Liver (tissue), 9 donors: ENCODE measurements around the gene PRDM12. TPM values are rescaled to one million over a fixed set of nuclear protein-coding genes. Genes with fewer than 3 reads are reported as not detected.
"Not testable (repeated sequence)": the region's sequence is repeated elsewhere in the genome, so short reads cannot be mapped to it uniquely, and the experiment has no call there.

Source experiments
- DNase-seq: peaks from one replicate; pipeline ENCODE4 v3.0.0-alpha.2; 2017; ENCODE audit warnings: low spot score
- H3K27ac ChIP-seq, 2 donors: one replicate each; pipeline ENCODE4 v1.7.0; 2013; ENCODE audit warnings: inconsistent platforms in 2 of 2, low read length in 2 of 2, control low read depth in 1 of 2, low read depth in 1 of 2, mild to moderate bottlenecking in 1 of 2
- H3K27me3 ChIP-seq, 4 donors: one replicate each; pipeline versions ENCODE4 v1.6.1 to v1.7.0; 2013; ENCODE audit warnings: low read length in 3 of 4, inconsistent platforms in 1 of 4, mild to moderate bottlenecking in 1 of 4, moderate library complexity in 1 of 4; ENCODE audit not compliant: control insufficient read depth in 4 of 4, insufficient read depth in 4 of 4
- H3K36me3 ChIP-seq, 4 donors: one replicate each; pipeline versions ENCODE4 v1.6.1 to v1.7.0; 2013; ENCODE audit warnings: low read length in 3 of 4, mild to moderate bottlenecking in 3 of 4, low read depth in 1 of 4, moderate library complexity in 1 of 4; ENCODE audit not compliant: control insufficient read depth in 4 of 4, insufficient read depth in 3 of 4
- H3K4me1 ChIP-seq, 4 donors: one replicate each; pipeline versions ENCODE4 v1.6.1 to v1.7.0; 2013; ENCODE audit warnings: low read length in 3 of 4, mild to moderate bottlenecking in 3 of 4, moderate library complexity in 1 of 4; ENCODE audit not compliant: control insufficient read depth in 4 of 4, insufficient read depth in 4 of 4
- H3K4me3 ChIP-seq, 3 donors: one replicate each; pipeline versions ENCODE4 v1.6.1 to v1.7.0; 2013; ENCODE audit warnings: low read length in 3 of 3, control low read depth in 1 of 3, low read depth in 1 of 3, mild to moderate bottlenecking in 1 of 3
- H3K9ac ChIP-seq, 2 donors: one replicate each; pipeline ENCODE4 v1.7.0; 2013; ENCODE audit warnings: low read length in 2 of 2, mild to moderate bottlenecking in 2 of 2, moderate library complexity in 2 of 2, control low read depth in 1 of 2, low read depth in 1 of 2
- H3K9me3 ChIP-seq, 4 donors: one replicate each; pipeline versions ENCODE4 v1.6.1 to v1.7.0; 2013; ENCODE audit warnings: low read length in 3 of 4; ENCODE audit not compliant: control insufficient read depth in 4 of 4
- EGR1 ChIP-seq, 2 donors: IDR thresholded peaks; 2 replicates each; pipeline ENCODE4 v1.6.1; 2016 to 2018; ENCODE audit warnings: antibody characterized with exemption in 2 of 2, low read depth in 2 of 2
- FOXA1 ChIP-seq: IDR thresholded peaks from 2 replicates; pipeline ENCODE4 v1.6.1; 2016; ENCODE audit warnings: antibody characterized with exemption
- FOXA2 ChIP-seq: IDR thresholded peaks from 2 replicates; pipeline ENCODE4 v1.6.1; 2016; ENCODE audit warnings: antibody characterized with exemption
- GABPA ChIP-seq, 2 donors: IDR thresholded peaks in 1 of 2; conservative IDR thresholded peaks in 1 of 2; 2 replicates each; pipeline ENCODE4 v1.6.1; 2016; ENCODE audit warnings: antibody characterized with exemption in 2 of 2, mild to moderate bottlenecking in 1 of 2, moderate library complexity in 1 of 2
- HNF4A ChIP-seq, 2 donors: conservative IDR thresholded peaks; 2 replicates each; pipeline ENCODE4 v1.6.1; 2016; ENCODE audit warnings: antibody characterized with exemption in 2 of 2, mild to moderate bottlenecking in 2 of 2
- HNF4G ChIP-seq: IDR thresholded peaks from 2 replicates; pipeline ENCODE4 v1.6.1; 2016; ENCODE audit warnings: antibody characterized with exemption
- JUND ChIP-seq, 2 donors: IDR thresholded peaks; 2 replicates each; pipeline ENCODE4 v1.6.1; 2016; ENCODE audit warnings: antibody characterized with exemption in 2 of 2
- NR2F2 ChIP-seq: IDR thresholded peaks from 2 replicates; pipeline ENCODE4 v1.6.1; 2016; ENCODE audit warnings: antibody characterized with exemption
- RAD21 ChIP-seq, 2 donors: IDR thresholded peaks; 2 replicates each; pipeline ENCODE4 v1.6.1; 2016; ENCODE audit warnings: antibody characterized with exemption in 2 of 2, mild to moderate bottlenecking in 2 of 2
- RXRA ChIP-seq, 2 donors: IDR thresholded peaks; 2 replicates each; pipeline ENCODE4 v1.6.1; 2017 to 2018; ENCODE audit warnings: antibody characterized with exemption in 2 of 2, mild to moderate bottlenecking in 1 of 2
- SP1 ChIP-seq: IDR thresholded peaks from 2 replicates; pipeline ENCODE4 v1.6.1; 2018; ENCODE audit warnings: antibody characterized with exemption, mild to moderate bottlenecking
- TAF1 ChIP-seq: conservative IDR thresholded peaks from 2 replicates; pipeline ENCODE4 v1.6.1; 2016; ENCODE audit warnings: antibody characterized with exemption, mild to moderate bottlenecking
- YY1 ChIP-seq: IDR thresholded peaks from 2 replicates; pipeline ENCODE4 v1.6.1; 2016; ENCODE audit warnings: antibody characterized with exemption, mild to moderate bottlenecking
- WGBS: extraction: QIAGEN DNeasy Blood & Tissue Kit; methylation state at CpG from one replicate; pipeline ENCODE4 v1.1.7; 2013; 5-methylcytosine and 5-hydroxymethylcytosine counted together
- polyA plus RNA-seq, 2 donors: library from polyadenylated mRNA; stranded (reverse) in 1 of 2; unstranded in 1 of 2; fragments of 200-250 nt in 1 of 2; fragments of >200 nt in 1 of 2; fragmentation: Nextera tagmentation in 1 of 2; extraction: Ambion mirVana in 1 of 2; gene quantifications; one replicate each; pipeline versions ENCODE4 v1.2.1 to v1.2.3, GENCODE V29; 2013 to 2015
- total RNA-seq, 2 donors: library from RNA; depleted of rRNA; stranded (reverse); fragments of >200 nt; gene quantifications; one replicate each; pipeline ENCODE4 v1.2.3, GENCODE V29; 2014
- TF ChIP-seq, protein P1 (sequence below): IDR thresholded peaks from 2 replicates; pipeline ENCODE4 v1.6.1; 2016; ENCODE audit warnings: antibody characterized with exemption
- TF ChIP-seq, protein P2 (sequence below): IDR thresholded peaks from 2 replicates; pipeline ENCODE4 v1.6.1; 2016; ENCODE audit warnings: antibody characterized with exemption
- TF ChIP-seq, protein P3 (sequence below): IDR thresholded peaks from 2 replicates; pipeline ENCODE4 v1.6.1; 2016; ENCODE audit warnings: antibody characterized with exemption, mild to moderate bottlenecking
- donor health status: healthy.
- donor health status: healthy.
- donor health status: healthy.
- donor health status: healthy.
- donor health status: healthy.

PRDM12 gene
- total and polyA plus RNA-seq, 4 donors: 0.02 TPM; not detected in 3

DNA sequence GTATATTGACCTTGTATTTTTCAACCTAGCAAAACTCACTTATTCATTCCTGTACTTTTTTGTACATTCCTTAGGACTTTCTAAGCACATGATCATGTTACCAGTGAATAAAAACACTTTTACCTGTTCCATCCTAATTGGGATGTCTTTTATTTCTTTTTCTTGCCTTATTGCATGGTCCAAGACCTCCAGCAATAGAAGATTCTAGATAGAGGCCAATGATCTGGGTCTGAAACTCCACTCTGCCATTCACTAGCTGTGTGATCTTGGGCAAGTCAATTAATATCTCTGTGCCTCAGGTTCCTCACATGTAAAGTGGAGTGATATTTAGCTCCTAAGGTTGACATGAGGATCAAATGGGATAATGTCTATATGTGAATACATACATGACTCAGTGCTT is 20.7 kb downstream of the PRDM12 start:
- no peak overlapping the region for H3K4me3 ChIP-seq
- H3K4me1 ChIP-seq: peaks cover 9 to 24% (median 17%) of the 10 kb centered on the region in 4 donors
- H3K9ac ChIP-seq: no peak overlapping the region
- H3K27me3 ChIP-seq: no peaks in the 10 kb centered on the region
- no peak for DNase-seq
- no peak for TF ChIP-seq HNF4G
- TF ChIP-seq GABPA (IDR thresholded peaks at IDR 0.05 in 1 of 2, conservative IDR thresholded peaks at IDR 0.05 in 1 of 2): no peak
- TF ChIP-seq, protein P1, sequence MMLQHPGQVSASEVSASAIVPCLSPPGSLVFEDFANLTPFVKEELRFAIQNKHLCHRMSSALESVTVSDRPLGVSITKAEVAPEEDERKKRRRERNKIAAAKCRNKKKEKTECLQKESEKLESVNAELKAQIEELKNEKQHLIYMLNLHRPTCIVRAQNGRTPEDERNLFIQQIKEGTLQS: no peak
- TF ChIP-seq, protein P2, sequence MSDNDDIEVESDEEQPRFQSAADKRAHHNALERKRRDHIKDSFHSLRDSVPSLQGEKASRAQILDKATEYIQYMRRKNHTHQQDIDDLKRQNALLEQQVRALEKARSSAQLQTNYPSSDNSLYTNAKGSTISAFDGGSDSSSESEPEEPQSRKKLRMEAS: no peak
- TF ChIP-seq FOXA2: no peak
- TF ChIP-seq EGR1 (IDR thresholded peaks at IDR 0.05; ENCODE audit: low read depth in 2 of 2): no peak
- no peak for TF ChIP-seq HNF4A (conservative IDR thresholded peaks at IDR 0.05)
- TF ChIP-seq, protein P3, sequence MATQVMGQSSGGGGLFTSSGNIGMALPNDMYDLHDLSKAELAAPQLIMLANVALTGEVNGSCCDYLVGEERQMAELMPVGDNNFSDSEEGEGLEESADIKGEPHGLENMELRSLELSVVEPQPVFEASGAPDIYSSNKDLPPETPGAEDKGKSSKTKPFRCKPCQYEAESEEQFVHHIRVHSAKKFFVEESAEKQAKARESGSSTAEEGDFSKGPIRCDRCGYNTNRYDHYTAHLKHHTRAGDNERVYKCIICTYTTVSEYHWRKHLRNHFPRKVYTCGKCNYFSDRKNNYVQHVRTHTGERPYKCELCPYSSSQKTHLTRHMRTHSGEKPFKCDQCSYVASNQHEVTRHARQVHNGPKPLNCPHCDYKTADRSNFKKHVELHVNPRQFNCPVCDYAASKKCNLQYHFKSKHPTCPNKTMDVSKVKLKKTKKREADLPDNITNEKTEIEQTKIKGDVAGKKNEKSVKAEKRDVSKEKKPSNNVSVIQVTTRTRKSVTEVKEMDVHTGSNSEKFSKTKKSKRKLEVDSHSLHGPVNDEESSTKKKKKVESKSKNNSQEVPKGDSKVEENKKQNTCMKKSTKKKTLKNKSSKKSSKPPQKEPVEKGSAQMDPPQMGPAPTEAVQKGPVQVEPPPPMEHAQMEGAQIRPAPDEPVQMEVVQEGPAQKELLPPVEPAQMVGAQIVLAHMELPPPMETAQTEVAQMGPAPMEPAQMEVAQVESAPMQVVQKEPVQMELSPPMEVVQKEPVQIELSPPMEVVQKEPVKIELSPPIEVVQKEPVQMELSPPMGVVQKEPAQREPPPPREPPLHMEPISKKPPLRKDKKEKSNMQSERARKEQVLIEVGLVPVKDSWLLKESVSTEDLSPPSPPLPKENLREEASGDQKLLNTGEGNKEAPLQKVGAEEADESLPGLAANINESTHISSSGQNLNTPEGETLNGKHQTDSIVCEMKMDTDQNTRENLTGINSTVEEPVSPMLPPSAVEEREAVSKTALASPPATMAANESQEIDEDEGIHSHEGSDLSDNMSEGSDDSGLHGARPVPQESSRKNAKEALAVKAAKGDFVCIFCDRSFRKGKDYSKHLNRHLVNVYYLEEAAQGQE: no peak
- TF ChIP-seq RAD21 (IDR thresholded peaks at IDR 0.05): no peak
- TF ChIP-seq JUND (IDR thresholded peaks at IDR 0.05): no peak
- no peak for TF ChIP-seq YY1
- no peak for TF ChIP-seq TAF1
- TF ChIP-seq NR2F2: no peak
- no peak for TF ChIP-seq RXRA (IDR thresholded peaks at IDR 0.05)
- TF ChIP-seq FOXA1: no peak
- no peak for TF ChIP-seq SP1
- no peaks in the 10 kb centered on the region for H3K36me3 ChIP-seq
- H3K9me3 ChIP-seq: peaks cover 0 to 6% (median under 1%) of the 10 kb centered on the region in 4 donors
- no peak overlapping the region for H3K27ac ChIP-seq

DNA sequence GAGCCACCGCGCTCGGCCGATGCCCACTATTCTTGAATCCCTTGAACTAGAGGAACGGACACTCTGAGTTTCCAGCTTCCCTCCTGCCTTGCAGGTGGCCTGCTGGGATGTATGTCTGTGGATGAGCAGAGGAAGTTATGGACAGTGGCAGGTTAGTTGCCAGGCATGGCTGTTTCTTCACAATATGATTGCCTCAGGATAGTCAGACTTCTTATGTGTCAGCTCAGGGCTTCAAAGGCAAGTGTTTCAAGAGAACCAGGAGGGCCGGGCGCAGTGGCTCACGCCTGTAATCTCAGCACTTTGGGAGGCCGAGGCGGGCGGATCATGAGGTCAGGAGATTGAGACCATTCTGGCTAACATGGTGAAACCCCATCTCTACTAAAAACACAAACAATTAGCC is 21.6 kb downstream of the PRDM12 start:
- not testable (repeated sequence) for H3K9me3 ChIP-seq, H3K9ac ChIP-seq, DNase-seq, H3K4me3 ChIP-seq, H3K36me3 ChIP-seq, H3K27ac ChIP-seq, H3K27me3 ChIP-seq
- peaks cover 5 to 20% (median 17%) of the 10 kb centered on the region in 4 donors for H3K4me1 ChIP-seq
- 96% methylated on average over 11 of the region's 11 CpGs for WGBS

DNA sequence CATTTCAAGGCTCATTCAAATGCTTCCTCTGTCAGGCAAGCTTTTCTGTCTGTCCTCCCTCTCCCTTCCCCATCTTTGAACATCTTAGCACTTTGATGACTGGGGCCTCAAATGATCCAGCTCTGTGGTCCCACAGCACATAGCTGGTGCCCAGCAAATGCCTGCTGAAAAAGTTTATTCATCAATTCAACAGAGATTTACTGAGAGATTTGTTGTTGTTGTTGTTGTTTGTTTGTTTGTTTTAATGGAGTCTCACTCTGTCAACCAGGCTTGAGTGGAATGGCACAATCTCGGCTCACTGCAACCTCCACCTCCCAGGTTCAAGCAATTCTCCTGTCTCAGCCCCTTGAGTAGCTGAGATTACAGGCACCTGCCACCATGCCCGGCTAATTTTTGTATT is 23.2 kb downstream of the PRDM12 start:
- H3K27me3 ChIP-seq: no peaks in the 10 kb centered on the region
- no peak overlapping the region for H3K27ac ChIP-seq
- TF ChIP-seq, protein P1: no peak
- no peak for TF ChIP-seq HNF4A (conservative IDR thresholded peaks at IDR 0.05)
- no peak for TF ChIP-seq RXRA (IDR thresholded peaks at IDR 0.05)
- TF ChIP-seq YY1: no peak
- no peak for TF ChIP-seq HNF4G
- no peak for TF ChIP-seq FOXA1
- TF ChIP-seq TAF1: no peak
- peaks cover 0 to 14% (median 9%) of the 10 kb centered on the region in 4 donors for H3K4me1 ChIP-seq
- DNase-seq: no peak
- WGBS: 98% methylated on average over 2 of the region's 2 CpGs
- H3K9me3 ChIP-seq: peaks cover 0 to 6% (median under 1%) of the 10 kb centered on the region in 4 donors
- no peak overlapping the region for H3K9ac ChIP-seq
- no peaks in the 10 kb centered on the region for H3K36me3 ChIP-seq
- no peak overlapping the region for H3K4me3 ChIP-seq
